ENCODE data around the gene CYP2A6.

GRCh38 chr19:40896418-40896796, 46.2 kb upstream of the CYP2A6 start:
- TF ChIP-seq CTCF (IDR thresholded peaks at IDR 0.05), result no peak
- no peak for TF ChIP-seq EZH2 (IDR thresholded peaks at IDR 0.05)
